ENCODE measurements around the gene PPARA.

DNA sequence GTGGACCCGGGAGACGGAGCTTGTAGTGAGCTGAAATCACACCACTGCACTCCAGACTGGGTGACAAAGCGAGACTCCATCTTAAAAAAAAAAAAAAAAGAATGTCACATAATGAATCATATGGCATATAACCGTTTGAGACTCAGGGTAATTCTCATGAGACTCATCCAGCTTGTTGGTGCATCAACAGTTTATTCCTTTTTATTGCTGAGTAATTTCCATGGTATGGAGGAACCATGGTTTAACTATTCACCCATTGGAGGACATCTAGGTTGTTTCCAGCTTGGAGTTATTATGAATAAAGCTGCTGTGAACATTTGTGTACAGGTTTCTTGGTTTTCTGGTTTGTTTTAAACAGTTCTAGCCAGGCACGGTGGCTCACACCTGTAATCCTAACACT is 25.3 kb downstream of the PPARA start:
- TF ChIP-seq EZH2phosphoT487 (IDR thresholded peaks at IDR 0.05; ENCODE audit: borderline replicate concordance, low read length) (no peak), CTCF (conservative IDR thresholded peaks at IDR 0.05; ENCODE audit: low read depth, low read length) (no peak), EZH2 (IDR thresholded peaks at IDR 0.05; ENCODE audit: low read length, unreplicated experiment) (no peak)
